Peyer's patch (tissue), 4 donors: ENCODE data around the gene RAB7A.

Experiments used
- POLR2A ChIP-seq, 2 donors: fragments of 450-650 bp; IDR thresholded peaks; one replicate each; pipeline ENCODE4 v1.5.1; 2017; ENCODE audit warnings: antibody characterized with exemption in 2 of 2, mild to moderate bottlenecking in 2 of 2, moderate library complexity in 2 of 2
- TF ChIP-seq, protein P1 (sequence below), 6 experiments: fragments of 450-650 bp in 4 of 6; fragments of 200-600 bp in 2 of 6; sonication (generic) in 1 of 6; IDR thresholded peaks; one replicate each; pipeline ENCODE4 v1.5.1; 2017 to 2019; ENCODE audit warnings: antibody characterized with exemption in 6 of 6, mild to moderate bottlenecking in 3 of 6, moderate library complexity in 1 of 6

DNA sequence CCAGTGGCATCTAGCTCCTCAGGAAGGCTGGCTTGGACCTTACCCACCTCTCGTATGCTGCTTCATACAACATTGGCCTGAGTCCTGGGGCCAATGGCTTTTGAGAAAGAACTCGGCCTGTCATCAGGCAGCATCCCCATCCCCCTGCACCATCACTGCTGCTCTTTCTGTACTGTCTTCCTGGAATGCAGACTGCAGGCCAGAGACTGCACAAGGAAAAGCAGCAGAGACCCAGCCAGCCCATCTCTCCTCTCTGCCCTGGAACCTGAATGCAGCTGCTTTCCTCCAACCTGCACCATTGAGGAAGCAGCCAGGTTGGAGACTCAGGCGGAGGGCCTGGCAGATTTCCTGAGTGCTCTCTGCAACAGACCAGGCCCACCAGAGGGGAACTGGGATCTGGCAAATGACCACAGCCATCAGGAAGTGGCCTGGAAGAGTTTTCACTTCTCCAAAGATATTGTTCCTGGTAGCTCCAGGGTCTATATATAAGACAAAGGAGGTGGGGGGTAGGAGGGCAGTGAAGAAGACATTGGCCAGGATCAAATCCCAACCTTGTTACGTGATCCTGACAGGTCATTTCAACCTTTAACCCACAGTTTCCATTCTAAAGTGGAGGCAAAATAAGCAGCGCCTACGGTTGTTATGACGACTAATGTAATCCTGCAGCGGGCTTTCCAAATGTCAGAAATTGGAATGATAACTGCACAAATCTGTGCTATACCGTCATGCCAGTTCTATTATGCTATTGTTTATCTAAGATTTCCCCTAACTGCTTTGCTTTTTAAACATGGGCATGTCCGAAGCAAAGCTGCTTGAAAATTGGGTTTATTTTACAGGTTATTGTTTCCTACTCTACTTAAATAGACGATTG, 24.4 kb upstream of the RAB7A start:
- TF ChIP-seq, protein P1, sequence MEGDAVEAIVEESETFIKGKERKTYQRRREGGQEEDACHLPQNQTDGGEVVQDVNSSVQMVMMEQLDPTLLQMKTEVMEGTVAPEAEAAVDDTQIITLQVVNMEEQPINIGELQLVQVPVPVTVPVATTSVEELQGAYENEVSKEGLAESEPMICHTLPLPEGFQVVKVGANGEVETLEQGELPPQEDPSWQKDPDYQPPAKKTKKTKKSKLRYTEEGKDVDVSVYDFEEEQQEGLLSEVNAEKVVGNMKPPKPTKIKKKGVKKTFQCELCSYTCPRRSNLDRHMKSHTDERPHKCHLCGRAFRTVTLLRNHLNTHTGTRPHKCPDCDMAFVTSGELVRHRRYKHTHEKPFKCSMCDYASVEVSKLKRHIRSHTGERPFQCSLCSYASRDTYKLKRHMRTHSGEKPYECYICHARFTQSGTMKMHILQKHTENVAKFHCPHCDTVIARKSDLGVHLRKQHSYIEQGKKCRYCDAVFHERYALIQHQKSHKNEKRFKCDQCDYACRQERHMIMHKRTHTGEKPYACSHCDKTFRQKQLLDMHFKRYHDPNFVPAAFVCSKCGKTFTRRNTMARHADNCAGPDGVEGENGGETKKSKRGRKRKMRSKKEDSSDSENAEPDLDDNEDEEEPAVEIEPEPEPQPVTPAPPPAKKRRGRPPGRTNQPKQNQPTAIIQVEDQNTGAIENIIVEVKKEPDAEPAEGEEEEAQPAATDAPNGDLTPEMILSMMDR (IDR thresholded peaks at IDR 0.05): no peak
- no peak for TF ChIP-seq POLR2A (IDR thresholded peaks at IDR 0.05)
